ENCODE results near the gene ROBO2.
A peak's percentile ranks its signal among the peaks of the same experiment; 100 is the strongest.

The ROBO2 gene

GRCh38 chr3:77039606-77040171 is at the start of gene ROBO2:
Gene ROBO2 (plus strand): TSS chr3:77040099. CDS start chr3:77040786, 687 bp downstream.
- no peak for TF ChIP-seq CTCF (conservative IDR thresholded peaks at IDR 0.05; ENCODE audit: low read depth, low read length)
- peak within 1 kb of the TSS; percentile 54 for H3K4me3 ChIP-seq (ENCODE audit: low read depth, low read length)
- peak; percentile 23 for DNase-seq (ENCODE audit: low read depth)

GRCh38 chr3:76990606-76991005 is 49.3 kb upstream of the ROBO2 start:
- TF ChIP-seq CTCF (conservative IDR thresholded peaks at IDR 0.05; ENCODE audit: low read depth, low read length): no peak
- no peak overlapping the region for H3K4me3 ChIP-seq (ENCODE audit: low read depth, low read length)
- DNase-seq (ENCODE audit: low read depth): no peak

- H3K4me3 ChIP-seq (ENCODE audit: low read depth, low read length): no peak overlapping the region
- peak; percentile 19 for DNase-seq (ENCODE audit: low read depth)
- no peak for TF ChIP-seq CTCF (conservative IDR thresholded peaks at IDR 0.05; ENCODE audit: low read depth, low read length)
Measured at GRCh38 chr3:76991165-76991564, 48.7 kb upstream of the ROBO2 start.

- no peak overlapping the region for H3K4me3 ChIP-seq (ENCODE audit: low read depth, low read length)
- TF ChIP-seq CTCF (conservative IDR thresholded peaks at IDR 0.05; ENCODE audit: low read depth, low read length): no peak
- peak; percentile 21 for DNase-seq (ENCODE audit: low read depth)
Measured at GRCh38 chr3:76997733-76998132, 42.2 kb upstream of the ROBO2 start.

- no peak for DNase-seq (ENCODE audit: low read depth)
- no peak for TF ChIP-seq CTCF (conservative IDR thresholded peaks at IDR 0.05; ENCODE audit: low read depth, low read length)
- no peak overlapping the region for H3K4me3 ChIP-seq (ENCODE audit: low read depth, low read length)
Measured at GRCh38 chr3:76998555-76998954, 41.3 kb upstream of the ROBO2 start.

GRCh38 chr3:77001062-77001701 is 38.7 kb upstream of the ROBO2 start:
- no peak for DNase-seq (ENCODE audit: low read depth)
- no peak overlapping the region for H3K4me3 ChIP-seq (ENCODE audit: low read depth, low read length)
- TF ChIP-seq CTCF (conservative IDR thresholded peaks at IDR 0.05; ENCODE audit: low read depth, low read length): no peak

- TF ChIP-seq CTCF (conservative IDR thresholded peaks at IDR 0.05; ENCODE audit: low read depth, low read length): no peak
- H3K4me3 ChIP-seq (ENCODE audit: low read depth, low read length): no peak overlapping the region
- no peak for DNase-seq (ENCODE audit: low read depth)
Measured at GRCh38 chr3:77014226-77014625, 25.7 kb upstream of the ROBO2 start.

Measured in choroid plexus epithelial cell (primary cell).